CD4-positive, alpha-beta T cell (primary cell): ENCODE results near the gene ZNF778. TPM values are rescaled to one million over a fixed set of nuclear protein-coding genes. Genes with fewer than 3 reads are reported as not detected.

Source experiments
- ATAC-seq: fragments of 200-7000 bp; cut with Tn5 transposase; one replicate; pipeline ENCODE4 v1.10.0; 2022; ENCODE audit warnings: mild to moderate bottlenecking; ENCODE audit not compliant: poor library complexity
- CTCF ChIA-PET: fragments of 350-600 bp; sonication (Branson Sonifier 250); formaldehyde crosslinking; loops from one replicate; lab custom pipeline; 2021; ENCODE audit warnings: antibody characterized with exemption, inconsistent platforms; lab: Charles Lee
- POLR2A ChIA-PET: fragments of 350-600 bp; sonication (Branson Sonifier 250); formaldehyde crosslinking; loops from one replicate; lab custom pipeline; 2021; ENCODE audit warnings: antibody characterized with exemption, inconsistent platforms; lab: Charles Lee
- DNase-seq, 14 experiments: peaks; one replicate each; pipeline ENCODE4 v3.0.0-alpha.2; 2013 to 2020; ENCODE audit warnings: mixed read lengths in 2 of 14
- H3K27ac ChIP-seq, 2 donors: one replicate each; pipeline versions ENCODE4 v1.5.1 to v1.7.0; 2013; ENCODE audit warnings: low read length in 2 of 2, low read depth in 1 of 2, mild to moderate bottlenecking in 1 of 2
- H3K27me3 ChIP-seq, 2 experiments: 1 replicate in 1 of 2; 2 replicates in 1 of 2; pipeline versions ENCODE4 v1.6.1 to v1.7.0; 2013; ENCODE audit warnings: low read length in 2 of 2, control low read depth in 1 of 2, mild to moderate bottlenecking in 1 of 2, moderate library complexity in 1 of 2; ENCODE audit not compliant: insufficient read depth in 2 of 2, control insufficient read depth in 1 of 2
- H3K36me3 ChIP-seq: one replicate; pipeline ENCODE4 v1.6.1; 2013; ENCODE audit warnings: low read length, control low read depth; ENCODE audit not compliant: insufficient read depth
- H3K4me1 ChIP-seq: one replicate; pipeline ENCODE4 v1.6.1; 2013; ENCODE audit warnings: low read length, control low read depth; ENCODE audit not compliant: insufficient read depth
- H3K4me3 ChIP-seq: one replicate; pipeline ENCODE4 v1.5.1; 2013; ENCODE audit warnings: mild to moderate bottlenecking, low read length, moderate library complexity
- H3K9me3 ChIP-seq, 2 experiments: 1 replicate in 1 of 2; 2 replicates in 1 of 2; pipeline versions ENCODE4 v1.6.1 to v1.7.0; 2013; ENCODE audit warnings: low read length in 2 of 2, mild to moderate bottlenecking in 2 of 2, control low read depth in 1 of 2, moderate library complexity in 1 of 2; ENCODE audit not compliant: control insufficient read depth in 1 of 2, insufficient read depth in 1 of 2
- H3K27ac Mint-ChIP-seq: one replicate; pipeline ENCODE4 v1.8.0; 2020; ENCODE audit warnings: mixed read lengths
- H3K27me3 Mint-ChIP-seq: one replicate; pipeline ENCODE4 v1.8.0; 2021; ENCODE audit warnings: mixed read lengths
- H3K36me3 Mint-ChIP-seq: one replicate; pipeline ENCODE4 v1.8.0; 2021; ENCODE audit warnings: low read depth, mixed read lengths
- H3K4me1 Mint-ChIP-seq: one replicate; pipeline ENCODE4 v1.8.0; 2021; ENCODE audit warnings: low read depth, mixed read lengths
- H3K4me3 Mint-ChIP-seq: one replicate; pipeline ENCODE4 v1.8.0; 2020; ENCODE audit warnings: mild to moderate bottlenecking, mixed read lengths
- H3K9me3 Mint-ChIP-seq: one replicate; pipeline ENCODE4 v1.8.0; 2020; ENCODE audit warnings: mixed read lengths
- intact Hi-C, 2 experiments: fragments of 100-400 bp; cut with DNase I in 1 of 2; cut with micrococcal nuclease in 1 of 2; formaldehyde crosslinking; loops; one replicate each; pipeline versions ENCODE4 v1.15.1 to v1.9.0; 2023 to 2025; cut with DNase I, micrococcal nuclease
- total RNA-seq, 174 experiments: library from RNA in 2 of 174; stranded (reverse) in 2 of 174; gene quantifications; one replicate each; pipeline ENCODE4 v1.2.3 and lab custom pipeline; 2021 to 2026
- TF ChIP-seq, protein P1 (sequence below): fragments of 200-600 bp; IDR thresholded peaks from one replicate; pipeline ENCODE4 v1.8.0; 2022; ENCODE audit warnings: antibody characterized with exemption, mild to moderate bottlenecking

The ZNF778 gene
- total RNA-seq, 2 experiments from 2014 or later = 4.0 to 6.7 TPM

DNA sequence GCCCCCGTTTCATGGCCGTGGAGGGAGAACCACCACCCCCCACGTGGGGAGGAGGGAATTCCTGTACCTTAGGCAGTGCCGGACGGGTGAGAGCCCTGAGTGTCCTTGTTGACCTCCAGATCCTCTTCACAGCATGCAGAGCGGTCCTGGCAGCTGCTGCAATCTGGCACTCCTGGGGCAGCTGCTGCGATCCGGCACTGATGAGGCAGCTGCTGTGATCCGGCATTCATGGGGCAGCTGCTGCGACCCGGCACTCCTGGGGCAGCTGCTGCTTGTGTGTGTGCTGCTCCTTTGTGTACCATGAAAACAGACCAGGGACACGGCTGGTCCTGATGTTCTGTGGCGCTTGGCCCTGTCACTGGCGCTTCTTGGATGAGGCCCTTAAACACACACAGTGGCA, 12.8 kb downstream of the ZNF778 start:
- H3K4me3 ChIP-seq = no peak overlapping the region
- intact Hi-C loops = no loop called here
- Mint-ChIP-seq H3K9me3 (no peaks in the 10 kb centered on the region), H3K27me3 (no peaks in the 10 kb centered on the region), H3K36me3 (peaks cover 68% of the 10 kb centered on the region), H3K4me1 (no peaks in the 10 kb centered on the region), H3K27ac (no peak overlapping the region), H3K4me3 (no peak overlapping the region)
- H3K36me3 ChIP-seq = peaks cover 61% of the 10 kb centered on the region
- peaks cover 13 to 24% of the 10 kb centered on the region in 2 experiments for H3K9me3 ChIP-seq
- no peak for ATAC-seq
- CTCF ChIA-PET = no interaction called here
- TF ChIP-seq, protein P1, sequence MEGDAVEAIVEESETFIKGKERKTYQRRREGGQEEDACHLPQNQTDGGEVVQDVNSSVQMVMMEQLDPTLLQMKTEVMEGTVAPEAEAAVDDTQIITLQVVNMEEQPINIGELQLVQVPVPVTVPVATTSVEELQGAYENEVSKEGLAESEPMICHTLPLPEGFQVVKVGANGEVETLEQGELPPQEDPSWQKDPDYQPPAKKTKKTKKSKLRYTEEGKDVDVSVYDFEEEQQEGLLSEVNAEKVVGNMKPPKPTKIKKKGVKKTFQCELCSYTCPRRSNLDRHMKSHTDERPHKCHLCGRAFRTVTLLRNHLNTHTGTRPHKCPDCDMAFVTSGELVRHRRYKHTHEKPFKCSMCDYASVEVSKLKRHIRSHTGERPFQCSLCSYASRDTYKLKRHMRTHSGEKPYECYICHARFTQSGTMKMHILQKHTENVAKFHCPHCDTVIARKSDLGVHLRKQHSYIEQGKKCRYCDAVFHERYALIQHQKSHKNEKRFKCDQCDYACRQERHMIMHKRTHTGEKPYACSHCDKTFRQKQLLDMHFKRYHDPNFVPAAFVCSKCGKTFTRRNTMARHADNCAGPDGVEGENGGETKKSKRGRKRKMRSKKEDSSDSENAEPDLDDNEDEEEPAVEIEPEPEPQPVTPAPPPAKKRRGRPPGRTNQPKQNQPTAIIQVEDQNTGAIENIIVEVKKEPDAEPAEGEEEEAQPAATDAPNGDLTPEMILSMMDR = no peak
- POLR2A ChIA-PET = no interaction called here
- H3K27me3 ChIP-seq = no peaks in the 10 kb centered on the region
- no peak overlapping the region for H3K27ac ChIP-seq
- no peaks in the 10 kb centered on the region for H3K4me1 ChIP-seq
- no peak for DNase-seq

DNA sequence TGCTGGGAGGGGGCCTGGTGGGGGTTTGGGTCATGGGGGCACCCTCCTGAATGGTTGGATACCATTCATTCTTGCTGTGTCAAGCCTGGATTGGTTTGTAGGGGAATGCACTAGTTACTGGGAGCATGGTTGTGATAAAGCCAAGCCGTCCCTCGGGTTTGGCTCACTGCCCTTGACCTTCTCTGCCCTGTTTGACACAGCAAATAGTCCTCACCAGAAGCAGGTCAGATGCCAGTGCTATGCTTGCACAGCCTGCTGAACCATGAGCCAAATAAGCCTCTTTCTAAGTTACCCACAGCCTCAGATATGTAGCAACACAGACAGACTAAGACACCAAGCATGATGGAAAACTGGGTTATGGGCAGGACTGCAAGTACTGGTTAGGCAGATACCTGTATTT, 14.6 kb downstream of the ZNF778 start:
- ChIA-PET POLR2A (no interaction called here), CTCF (no interaction called here)
- H3K27ac Mint-ChIP-seq = no peak overlapping the region
- DNase-seq = no peak
- TF ChIP-seq, protein P1 = no peak
- no peak for ATAC-seq
- H3K9me3 ChIP-seq = peaks cover 13 to 17% of the 10 kb centered on the region in 2 experiments
- no peak overlapping the region for H3K4me3 ChIP-seq
- peaks cover 57% of the 10 kb centered on the region for H3K36me3 Mint-ChIP-seq
- no peaks in the 10 kb centered on the region for H3K4me1 Mint-ChIP-seq
- H3K4me3 Mint-ChIP-seq = no peak overlapping the region
- H3K27me3 Mint-ChIP-seq = no peaks in the 10 kb centered on the region
- H3K4me1 ChIP-seq = no peaks in the 10 kb centered on the region
- H3K27me3 ChIP-seq = no peaks in the 10 kb centered on the region
- intact Hi-C loops = no loop called here
- H3K36me3 ChIP-seq = peaks cover 45% of the 10 kb centered on the region
- H3K9me3 Mint-ChIP-seq = no peaks in the 10 kb centered on the region
- H3K27ac ChIP-seq = no peak overlapping the region

DNA sequence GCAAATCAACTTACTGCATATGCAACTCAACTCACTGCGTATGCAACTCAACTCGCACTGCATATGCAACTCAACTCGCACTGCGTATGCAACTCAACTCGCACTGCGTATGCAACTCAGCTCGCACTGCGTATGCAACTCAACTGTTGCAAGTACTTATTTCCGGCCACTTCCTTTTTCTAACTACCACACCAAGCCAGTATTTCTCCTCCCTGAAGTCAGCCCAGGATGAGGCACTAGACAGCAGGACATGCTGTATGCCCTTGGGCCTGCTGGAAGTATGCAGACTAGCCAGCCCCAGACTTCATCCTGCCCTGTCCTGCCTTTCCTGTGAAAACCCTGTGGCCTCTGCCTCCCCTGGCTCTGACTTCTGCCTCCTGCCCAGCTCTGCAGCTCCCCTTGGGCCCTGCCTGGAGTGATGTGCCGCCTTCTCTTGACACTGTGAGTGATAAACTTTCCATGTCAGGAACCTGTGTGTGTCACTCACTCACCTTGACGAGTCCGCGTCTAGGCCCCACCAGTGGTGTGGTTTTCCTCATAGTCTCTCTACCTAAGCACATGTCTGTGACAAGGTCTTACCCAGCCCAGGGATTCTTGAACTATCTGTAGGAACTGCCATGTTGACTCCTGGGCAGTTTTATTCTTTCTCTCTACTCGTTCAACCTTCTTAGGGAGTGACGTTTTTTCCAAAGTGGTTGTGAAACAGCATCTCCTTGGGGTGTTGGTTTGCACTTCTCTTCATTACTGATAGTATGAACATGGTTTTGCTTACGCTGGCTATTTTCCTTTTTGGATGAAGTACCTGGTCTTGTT, 16.4 kb downstream of the ZNF778 start:
- TF ChIP-seq, protein P1 = no peak
- Mint-ChIP-seq H3K9me3 (no peaks in the 10 kb centered on the region), H3K4me1 (no peaks in the 10 kb centered on the region), H3K36me3 (peaks cover 39% of the 10 kb centered on the region), H3K27me3 (no peaks in the 10 kb centered on the region), H3K27ac (no peak overlapping the region), H3K4me3 (no peak overlapping the region)
- POLR2A ChIA-PET = interaction anchor here (0.6 kb wide), 1 partner anchor 342 kb away, joined by 3 read pairs; the partner anchor contains the start of gene CPNE7
- CTCF ChIA-PET = no interaction called here
- ATAC-seq (no peak), DNase-seq (no peak)
- no peak overlapping the region for H3K4me3 ChIP-seq
- H3K36me3 ChIP-seq = peaks cover 33% of the 10 kb centered on the region
- H3K9me3 ChIP-seq = peaks cover 5 to 7% of the 10 kb centered on the region in 2 experiments
- intact Hi-C loops = no loop called here
- H3K4me1 ChIP-seq = no peaks in the 10 kb centered on the region
- no peaks in the 10 kb centered on the region for H3K27me3 ChIP-seq
- H3K27ac ChIP-seq = no peak overlapping the region
